ENCODE measurements around the gene SYT5. TPM values are rescaled to one million over a fixed set of nuclear protein-coding genes. Genes with fewer than 3 reads are reported as not detected.

SYT5 gene
- total and polyA plus RNA-seq, 2 of the 13 experiments (the other 11 are each of a cell fraction or from before 2014, with no cell fraction given), result not detected

DNA sequence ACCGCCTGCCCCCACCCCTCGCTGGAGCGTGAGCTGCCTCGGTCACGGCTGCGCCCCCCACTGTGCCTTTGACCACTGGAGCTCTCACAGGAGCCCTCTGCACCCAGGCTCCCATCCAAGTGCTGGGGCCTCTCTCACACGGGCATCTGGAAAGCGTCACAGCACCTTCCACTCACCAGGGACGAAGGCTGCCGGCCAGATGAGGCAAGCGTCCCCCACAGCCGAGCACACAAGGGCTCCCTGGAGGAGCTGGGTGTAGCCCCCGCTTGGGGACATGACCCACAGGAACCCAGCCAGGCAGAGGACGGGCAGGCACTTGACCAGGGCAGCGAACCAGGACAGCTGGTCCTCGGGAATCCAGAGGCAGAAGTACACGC, 47.9 kb upstream of the SYT5 start (continued):
- TF ChIP-seq, protein P1, sequence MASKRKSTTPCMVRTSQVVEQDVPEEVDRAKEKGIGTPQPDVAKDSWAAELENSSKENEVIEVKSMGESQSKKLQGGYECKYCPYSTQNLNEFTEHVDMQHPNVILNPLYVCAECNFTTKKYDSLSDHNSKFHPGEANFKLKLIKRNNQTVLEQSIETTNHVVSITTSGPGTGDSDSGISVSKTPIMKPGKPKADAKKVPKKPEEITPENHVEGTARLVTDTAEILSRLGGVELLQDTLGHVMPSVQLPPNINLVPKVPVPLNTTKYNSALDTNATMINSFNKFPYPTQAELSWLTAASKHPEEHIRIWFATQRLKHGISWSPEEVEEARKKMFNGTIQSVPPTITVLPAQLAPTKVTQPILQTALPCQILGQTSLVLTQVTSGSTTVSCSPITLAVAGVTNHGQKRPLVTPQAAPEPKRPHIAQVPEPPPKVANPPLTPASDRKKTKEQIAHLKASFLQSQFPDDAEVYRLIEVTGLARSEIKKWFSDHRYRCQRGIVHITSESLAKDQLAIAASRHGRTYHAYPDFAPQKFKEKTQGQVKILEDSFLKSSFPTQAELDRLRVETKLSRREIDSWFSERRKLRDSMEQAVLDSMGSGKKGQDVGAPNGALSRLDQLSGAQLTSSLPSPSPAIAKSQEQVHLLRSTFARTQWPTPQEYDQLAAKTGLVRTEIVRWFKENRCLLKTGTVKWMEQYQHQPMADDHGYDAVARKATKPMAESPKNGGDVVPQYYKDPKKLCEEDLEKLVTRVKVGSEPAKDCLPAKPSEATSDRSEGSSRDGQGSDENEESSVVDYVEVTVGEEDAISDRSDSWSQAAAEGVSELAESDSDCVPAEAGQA (IDR thresholded peaks at IDR 0.05; ENCODE audit: low read depth), result no peak
- TF ChIP-seq, protein P1 (CRISPR knock-in tag; IDR thresholded peaks at IDR 0.05; ENCODE audit: borderline replicate concordance), result no peak
- TF ChIP-seq ZBTB7B (CRISPR knock-in tag; IDR thresholded peaks at IDR 0.05) (no peak), ZNF235 (CRISPR knock-in tag; IDR thresholded peaks at IDR 0.05; ENCODE audit: borderline replicate concordance) (no peak), NFRKB (IDR thresholded peaks at IDR 0.05) (no peak), DR1 (CRISPR knock-in tag; IDR thresholded peaks at IDR 0.05) (no peak), EHMT2 (IDR thresholded peaks at IDR 0.05; ENCODE audit: borderline replicate concordance, low read depth, low read length) (no peak), AGO2 (optimal IDR thresholded peaks at IDR 0.05; ENCODE audit: low read depth, low read length) (peak; percentile 38), NAIF1 (CRISPR knock-in tag; IDR thresholded peaks at IDR 0.05; ENCODE audit: borderline replicate concordance) (no peak), PAF1 (CRISPR knock-in tag; IDR thresholded peaks at IDR 0.05) (0 out of 2 replicates have a peak, but pooled peaks have one; percentile 27), ZNF777 (CRISPR knock-in tag; IDR thresholded peaks at IDR 0.05) (no peak), SSRP1 (CRISPR knock-in tag; IDR thresholded peaks at IDR 0.05) (no peak)
- TF ChIP-seq, protein P2, sequence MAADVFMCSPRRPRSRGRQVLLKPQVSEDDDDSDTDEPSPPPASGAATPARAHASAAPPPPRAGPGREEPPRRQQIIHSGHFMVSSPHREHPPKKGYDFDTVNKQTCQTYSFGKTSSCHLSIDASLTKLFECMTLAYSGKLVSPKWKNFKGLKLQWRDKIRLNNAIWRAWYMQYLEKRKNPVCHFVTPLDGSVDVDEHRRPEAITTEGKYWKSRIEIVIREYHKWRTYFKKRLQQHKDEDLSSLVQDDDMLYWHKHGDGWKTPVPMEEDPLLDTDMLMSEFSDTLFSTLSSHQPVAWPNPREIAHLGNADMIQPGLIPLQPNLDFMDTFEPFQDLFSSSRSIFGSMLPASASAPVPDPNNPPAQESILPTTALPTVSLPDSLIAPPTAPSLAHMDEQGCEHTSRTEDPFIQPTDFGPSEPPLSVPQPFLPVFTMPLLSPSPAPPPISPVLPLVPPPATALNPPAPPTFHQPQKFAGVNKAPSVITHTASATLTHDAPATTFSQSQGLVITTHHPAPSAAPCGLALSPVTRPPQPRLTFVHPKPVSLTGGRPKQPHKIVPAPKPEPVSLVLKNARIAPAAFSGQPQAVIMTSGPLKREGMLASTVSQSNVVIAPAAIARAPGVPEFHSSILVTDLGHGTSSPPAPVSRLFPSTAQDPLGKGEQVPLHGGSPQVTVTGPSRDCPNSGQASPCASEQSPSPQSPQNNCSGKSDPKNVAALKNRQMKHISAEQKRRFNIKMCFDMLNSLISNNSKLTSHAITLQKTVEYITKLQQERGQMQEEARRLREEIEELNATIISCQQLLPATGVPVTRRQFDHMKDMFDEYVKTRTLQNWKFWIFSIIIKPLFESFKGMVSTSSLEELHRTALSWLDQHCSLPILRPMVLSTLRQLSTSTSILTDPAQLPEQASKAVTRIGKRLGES (CRISPR knock-in tag; IDR thresholded peaks at IDR 0.05; ENCODE audit: borderline replicate concordance), result no peak
